ENCODE measurements around the gene OR10H5.

The OR10H5 gene

GRCh38 chr19:15850385-15850784 is 62.9 kb downstream of the OR10H5 start:
- no peak for DNase-seq

Measured in NCI-H1048 (cell line).